COLO668 (cell line): ENCODE measurements around the gene WRNIP1.

ENCODE experiments used
- DNase-seq: peaks from one replicate; lab custom pipeline; 2025; ENCODE audit not compliant: unreplicated experiment; lab: John Stamatoyannopoulos, UW

The WRNIP1 gene

DNA sequence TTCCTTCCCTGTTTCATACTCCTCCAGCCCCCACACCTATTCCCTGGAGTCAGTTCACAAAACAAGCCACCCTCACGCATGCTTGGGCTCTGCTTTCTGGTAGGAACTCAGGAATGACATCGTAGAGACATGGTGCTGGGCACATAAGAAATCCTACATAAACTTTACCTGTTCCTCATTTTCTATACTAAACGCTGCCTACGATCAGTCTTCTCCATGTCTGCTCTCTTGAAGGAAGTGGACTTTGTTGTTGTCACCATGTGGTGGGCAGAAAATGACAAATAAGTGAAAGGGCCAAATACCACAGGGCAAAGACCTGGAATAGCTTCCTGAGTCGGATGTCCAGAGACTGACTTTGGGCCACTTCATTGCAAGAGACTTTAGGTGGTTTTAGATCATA is 24.6 kb upstream of the WRNIP1 start:
- no peak for DNase-seq

DNA sequence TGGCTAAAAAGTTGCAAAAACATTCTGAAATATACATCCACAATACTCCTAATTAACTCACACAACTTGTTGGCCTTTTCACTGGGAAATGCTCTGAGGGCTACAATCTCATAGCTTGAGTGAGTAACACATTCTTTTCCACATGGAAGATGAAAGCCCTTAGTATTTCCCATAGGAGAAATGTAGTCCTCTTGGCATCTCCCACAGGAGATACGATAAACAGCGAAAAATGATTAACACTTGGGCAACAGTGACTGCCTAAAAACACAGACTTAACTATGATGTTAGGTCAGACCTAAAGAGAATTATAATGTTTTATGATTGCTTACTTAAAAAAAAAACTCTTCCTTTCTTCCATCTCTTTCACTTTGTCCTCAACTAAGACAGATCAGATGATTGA is 23.4 kb upstream of the WRNIP1 start:
- DNase-seq = no peak

DNA sequence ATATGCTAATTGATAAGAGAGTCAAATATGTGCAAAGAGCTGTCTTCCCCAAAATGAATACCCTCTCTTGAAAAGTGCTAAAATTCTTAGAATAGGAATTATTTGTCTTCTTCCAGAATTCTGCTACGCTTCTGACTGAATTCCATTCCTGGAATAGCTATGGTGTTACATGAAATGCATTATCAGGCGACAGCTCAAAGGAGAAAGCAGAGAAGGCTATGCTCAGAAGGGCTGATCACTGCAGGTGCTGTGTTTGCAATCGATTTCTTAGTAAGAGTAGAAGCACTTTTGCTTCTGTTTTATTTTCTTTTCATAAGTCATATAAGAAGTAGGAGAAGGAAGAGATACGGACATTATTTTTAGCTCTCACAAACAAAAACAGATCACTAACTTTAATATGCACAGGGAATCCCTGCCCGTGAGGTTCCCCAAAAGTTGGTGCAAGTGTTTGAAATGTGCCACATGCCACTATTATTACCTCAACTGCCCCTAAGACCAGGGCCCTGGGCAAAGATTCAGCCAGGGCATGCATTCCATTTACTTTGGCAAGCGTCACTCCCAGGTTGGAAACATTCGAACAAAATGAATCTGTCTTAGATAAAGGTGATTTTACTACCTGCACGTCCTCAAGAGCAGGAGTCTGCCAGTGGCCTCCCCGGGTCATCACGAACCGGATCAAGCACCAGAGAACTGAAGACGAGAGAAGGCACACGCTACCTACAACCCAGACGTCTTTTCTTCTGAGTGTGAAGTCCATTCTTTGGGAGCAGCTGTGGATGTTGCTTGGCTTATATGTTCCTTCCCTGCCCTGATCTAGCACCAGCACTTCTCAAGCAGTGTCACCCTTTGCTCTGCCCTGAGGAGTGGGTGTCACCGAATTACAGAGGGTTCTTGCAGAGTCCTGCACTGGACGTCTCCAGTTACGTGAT is 21.6 kb upstream of the WRNIP1 start:
- DNase-seq = no peak

DNA sequence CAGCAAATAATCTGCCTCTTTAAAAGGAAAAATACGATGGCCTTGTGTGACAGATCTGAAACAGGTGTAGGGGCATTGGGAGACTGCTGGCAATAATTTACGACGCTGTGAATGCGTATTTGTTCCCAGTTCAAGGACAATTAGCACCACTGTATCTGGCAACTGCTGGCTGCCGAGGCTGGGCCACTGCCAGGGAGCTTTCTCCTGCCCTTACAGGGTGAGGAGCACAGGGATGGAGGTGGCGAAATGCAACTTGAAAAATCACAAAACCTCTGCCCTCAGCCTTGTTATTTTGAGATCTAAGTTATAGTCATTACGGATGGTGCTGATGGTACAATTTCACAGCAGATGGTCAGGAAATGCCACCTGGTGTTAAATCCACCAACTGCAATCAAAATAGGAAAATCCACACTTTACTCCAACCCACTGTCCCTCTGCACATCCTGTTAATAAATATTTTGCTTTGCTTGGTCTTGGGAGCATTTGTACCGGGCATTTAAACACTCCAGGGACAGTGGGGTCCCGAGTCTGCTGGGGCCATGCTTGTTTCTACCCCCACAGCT is 20.9 kb upstream of the WRNIP1 start:
- peak; percentile 23 for DNase-seq

DNA sequence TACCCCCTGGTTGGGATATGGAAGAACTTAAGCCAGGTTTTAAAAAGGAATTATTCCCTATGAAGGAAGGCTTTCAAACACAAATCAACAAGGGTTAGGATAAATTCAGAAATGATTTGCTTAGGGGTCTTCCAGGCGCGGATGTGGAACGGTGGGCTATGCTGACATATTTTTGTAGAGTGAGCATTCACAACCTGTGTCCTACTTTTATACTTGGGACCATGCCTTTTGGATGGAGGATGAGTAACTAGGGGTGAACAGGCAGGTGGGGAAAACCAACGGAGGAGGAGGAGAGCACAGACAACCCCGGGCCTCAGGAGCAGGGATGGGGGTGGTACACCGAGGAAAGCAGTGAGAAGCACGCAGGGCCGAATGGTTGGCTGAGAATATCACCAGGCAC is 20.4 kb upstream of the WRNIP1 start:
- DNase-seq = no peak

DNA sequence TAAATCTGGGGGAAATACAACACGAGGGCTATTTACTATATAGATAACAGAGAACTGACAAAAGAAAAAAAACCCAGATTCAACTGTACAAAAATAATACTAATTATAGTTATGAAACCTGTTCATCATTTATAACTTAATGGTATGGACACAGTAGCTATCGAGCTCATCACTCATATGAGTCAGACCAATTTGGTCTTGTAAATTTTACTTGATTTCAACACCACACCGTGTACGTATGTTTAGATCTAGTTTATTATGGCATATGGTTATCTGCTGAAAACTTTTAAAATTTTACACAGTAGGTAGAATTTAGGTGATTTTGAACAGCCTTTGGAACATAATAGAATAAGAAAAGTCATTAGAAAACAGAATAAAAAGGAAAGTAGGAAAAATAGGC is 19.9 kb upstream of the WRNIP1 start:
- DNase-seq = no peak

DNA sequence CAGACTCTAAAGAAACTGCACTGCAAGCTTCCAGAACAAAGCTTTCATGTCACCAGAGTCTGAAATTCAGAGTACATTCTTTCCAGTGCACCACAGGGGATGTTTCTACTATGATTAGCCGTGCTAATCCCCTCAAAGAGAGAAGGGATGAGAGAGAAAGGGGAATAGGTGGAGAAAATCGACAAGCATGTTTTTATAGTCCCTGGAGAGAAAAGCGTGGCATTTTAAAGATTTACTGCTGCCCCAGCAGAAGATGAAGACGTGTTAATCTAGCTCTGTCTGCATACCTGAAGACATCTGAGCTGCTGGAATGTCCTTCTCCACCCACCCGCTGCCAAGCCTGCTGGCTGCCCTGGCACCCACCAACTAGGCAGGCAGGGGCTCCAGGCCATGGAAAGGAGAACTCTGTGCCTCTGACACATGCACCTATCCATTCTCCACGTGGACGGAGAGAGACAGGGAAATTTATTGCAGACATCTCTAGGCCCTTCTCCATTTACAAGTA is 18.6 kb upstream of the WRNIP1 start:
- DNase-seq = no peak

DNA sequence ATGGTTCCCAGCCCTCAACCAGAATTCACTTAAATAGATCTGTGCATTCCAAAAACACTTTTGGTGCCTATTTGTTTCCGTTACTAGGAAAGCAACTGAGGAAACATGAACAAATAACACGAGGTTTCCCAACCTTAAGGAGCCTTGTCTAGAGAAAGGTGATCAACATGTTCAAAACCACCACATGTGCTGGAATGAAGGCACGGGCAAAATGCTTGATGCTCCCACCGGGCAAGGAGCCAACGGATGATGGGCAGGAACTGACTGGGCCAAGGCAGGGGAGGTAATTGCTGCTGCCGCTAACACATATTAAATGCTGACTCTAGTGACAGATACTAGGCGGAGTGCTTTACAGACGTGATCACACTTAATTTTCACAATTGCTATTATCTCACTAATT is 17.0 kb upstream of the WRNIP1 start:
- DNase-seq = no peak

DNA sequence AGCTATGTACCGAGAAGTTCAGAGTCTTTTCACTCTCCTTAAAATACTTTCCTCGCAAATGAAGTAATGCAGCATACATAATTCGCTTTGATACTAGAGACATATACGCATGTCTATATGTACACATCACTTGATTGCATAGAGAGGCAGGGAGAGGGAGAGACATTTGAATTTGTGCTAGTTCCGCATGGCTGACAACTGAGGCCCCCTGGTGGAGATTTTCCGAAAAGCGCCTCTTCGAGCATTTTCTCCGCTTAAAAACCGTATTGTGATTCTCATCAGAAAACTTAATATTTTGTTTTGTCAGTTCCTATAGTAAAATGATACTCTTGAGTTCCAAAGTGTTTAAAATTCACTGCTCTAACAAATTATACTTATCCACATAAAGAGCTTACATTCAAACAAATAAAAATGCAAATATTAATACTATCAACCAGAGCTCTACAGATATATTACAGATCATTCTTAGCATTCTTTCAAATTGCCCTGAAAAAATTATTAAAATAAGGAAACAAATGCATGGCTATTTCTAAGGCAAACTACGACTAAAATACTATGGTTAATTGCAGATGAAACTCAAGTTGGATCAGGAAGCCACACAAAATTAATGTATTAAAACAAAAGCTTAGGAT is 15.1 kb upstream of the WRNIP1 start:
- DNase-seq = peak; percentile 20

DNA sequence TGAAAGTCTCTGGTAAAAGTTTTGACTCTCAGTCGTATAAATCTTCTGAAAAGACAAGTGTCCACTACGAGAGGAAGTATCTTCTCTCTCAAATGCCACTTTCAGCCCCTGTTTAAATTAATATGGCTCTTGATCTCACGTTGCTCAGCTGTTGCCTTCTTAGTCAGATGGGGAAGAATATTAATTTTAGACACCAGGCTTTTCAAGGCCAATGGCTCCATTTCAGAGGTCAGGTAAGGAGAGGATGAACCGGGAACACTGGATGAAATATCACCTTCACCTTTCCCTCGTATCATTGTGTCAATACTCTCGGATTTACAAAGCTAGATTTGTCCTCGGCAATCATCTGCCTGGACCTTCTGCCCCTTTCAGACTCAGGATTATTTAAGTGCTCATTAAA is 14.4 kb upstream of the WRNIP1 start, which contains the start of gene MYLK4:
MYLK4 (minus strand) TSS at position 91 of the 400 bp plus-strand sequence. CDS start 1,628 bp downstream, outside the sequence.
- DNase-seq = no peak

DNA sequence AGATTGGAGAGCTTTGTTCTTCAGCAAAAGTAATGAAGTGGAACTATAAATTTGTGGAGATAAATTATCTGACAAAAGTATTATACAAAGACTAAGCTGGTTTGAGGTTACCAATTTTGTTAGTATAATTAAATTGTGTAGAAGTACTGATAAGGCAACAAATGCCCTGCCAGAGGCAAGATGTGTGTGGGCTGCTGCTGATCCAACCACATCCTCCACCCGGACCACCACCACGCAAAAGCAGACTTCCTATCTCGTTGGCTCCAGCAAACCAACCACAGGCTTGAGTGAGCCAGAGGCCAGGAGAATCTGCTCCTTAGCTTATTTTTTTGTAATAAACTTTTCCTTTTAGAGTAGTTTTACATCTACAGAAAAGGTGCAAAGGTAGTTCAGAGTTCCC is 13.3 kb upstream of the WRNIP1 start:
- DNase-seq = no peak

DNA sequence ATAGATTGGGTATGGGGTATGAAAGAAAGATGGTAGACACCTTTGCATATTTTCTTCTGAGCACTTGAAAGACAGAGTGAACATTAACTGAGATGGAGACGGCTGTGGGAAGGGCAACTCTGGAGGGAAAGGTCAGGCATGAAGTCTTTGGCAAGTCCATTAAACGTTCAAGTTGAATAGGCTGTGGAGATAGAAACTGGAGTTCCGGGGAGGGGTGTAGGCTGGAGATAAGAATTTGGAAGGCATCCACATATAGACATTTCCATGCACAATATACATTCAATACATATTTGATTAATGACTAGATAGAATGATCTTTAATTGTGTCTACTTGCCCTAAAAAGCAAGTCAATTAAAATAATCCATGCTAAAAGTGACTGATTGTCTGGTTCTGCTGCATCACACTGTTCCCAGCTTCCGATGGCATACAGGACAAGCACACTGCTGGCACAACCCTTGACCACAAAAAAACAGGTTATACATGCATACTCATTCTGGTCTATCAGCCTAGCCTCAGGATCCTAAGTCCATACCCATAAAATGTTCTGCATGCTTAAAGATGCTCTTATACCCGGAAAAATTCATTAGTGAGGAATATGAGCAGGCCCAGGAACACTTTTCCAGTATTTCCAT is 12.6 kb upstream of the WRNIP1 start:
- no peak for DNase-seq

DNA sequence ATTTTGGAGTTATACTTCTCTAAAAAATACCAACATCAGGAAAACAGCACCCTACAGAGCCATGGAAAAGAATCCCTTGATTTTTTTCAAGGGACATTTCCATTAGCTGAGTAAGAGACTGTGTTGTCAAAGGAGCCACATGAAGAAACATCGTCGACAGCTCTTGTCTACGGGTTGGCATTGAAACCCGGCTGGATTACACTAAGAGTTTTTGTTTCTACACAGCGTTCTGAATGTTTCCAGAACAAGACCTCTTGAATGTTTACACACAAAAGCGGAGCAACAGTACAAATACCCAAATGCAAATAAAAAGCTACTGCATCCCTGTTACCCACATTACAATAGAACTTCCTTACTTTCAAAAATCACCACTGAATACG is 12.1 kb upstream of the WRNIP1 start:
- DNase-seq = no peak

DNA sequence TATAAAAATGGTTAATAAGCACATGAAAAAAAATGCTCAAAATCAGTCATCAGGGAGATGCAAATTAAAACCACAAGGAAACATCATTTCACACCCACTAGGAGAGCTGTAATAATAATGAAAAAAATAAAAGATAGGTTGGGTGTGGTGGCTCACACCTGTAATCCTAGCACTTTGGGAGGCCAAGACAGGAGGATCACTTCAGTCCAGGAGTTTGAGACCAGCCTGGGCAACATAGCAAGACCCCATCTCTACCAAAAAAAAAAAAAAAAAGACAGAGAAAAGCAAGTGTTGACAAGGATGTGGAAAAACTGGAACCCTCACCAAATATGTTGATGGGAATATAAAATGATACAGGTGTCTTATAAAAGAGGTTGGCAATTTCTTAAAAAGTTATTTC is 11.4 kb upstream of the WRNIP1 start:
- no peak for DNase-seq

DNA sequence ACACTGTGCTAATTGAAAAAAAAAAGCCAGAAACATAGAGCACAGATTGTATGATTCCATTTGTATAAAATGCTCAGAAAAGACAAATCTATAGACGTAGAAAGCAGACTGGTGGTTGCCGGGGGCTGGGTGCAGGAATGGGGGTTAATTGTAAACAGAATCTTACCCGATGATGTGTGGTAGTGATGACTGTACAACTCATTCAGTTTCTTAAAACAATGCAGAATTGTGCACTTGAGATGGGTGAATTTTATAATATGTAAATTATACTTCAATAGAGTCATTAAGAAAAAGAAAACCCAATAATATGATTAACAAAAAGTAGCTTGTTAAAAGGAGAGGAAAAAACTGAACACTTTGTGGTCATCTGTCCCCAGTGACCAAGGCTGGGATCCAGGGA is 10.8 kb upstream of the WRNIP1 start:
- DNase-seq = no peak

DNA sequence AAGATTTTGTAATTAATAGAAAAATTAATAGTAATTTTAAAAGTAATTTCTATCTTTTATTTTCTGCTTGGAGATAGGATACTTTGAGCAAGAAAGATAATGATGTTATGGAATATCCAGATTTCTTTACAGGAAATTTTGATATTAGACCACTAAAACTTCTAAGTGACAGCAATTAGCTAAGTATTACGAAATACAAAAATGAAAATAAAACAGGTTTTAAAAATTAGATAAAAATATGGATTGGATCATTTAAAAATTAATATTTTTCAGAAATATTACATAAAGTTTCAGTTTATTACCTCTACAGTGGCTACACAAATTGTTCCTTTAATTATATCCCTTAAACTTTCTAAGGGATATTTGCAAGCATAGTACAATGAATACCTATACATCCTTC is 10.3 kb upstream of the WRNIP1 start:
- DNase-seq = no peak

DNA sequence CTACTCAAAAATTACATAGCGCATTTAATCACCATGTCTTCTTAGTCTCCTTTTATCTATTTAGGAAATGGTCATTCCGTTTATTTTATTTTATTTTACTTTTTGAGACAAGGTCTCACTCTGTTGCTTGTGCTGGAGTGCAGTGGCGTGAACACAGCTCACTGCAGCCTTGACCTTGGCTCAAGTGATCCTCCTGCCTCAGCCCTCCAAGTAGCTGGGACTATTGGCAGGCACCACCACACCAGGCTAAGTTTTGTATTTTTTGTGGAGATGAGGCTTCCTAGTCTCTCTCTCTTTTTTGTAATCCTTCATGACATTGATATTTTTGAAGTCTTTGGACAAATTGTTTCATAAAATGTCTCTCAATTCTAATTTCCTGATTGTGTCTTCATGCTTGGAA is 9.7 kb upstream of the WRNIP1 start:
- no peak for DNase-seq

DNA sequence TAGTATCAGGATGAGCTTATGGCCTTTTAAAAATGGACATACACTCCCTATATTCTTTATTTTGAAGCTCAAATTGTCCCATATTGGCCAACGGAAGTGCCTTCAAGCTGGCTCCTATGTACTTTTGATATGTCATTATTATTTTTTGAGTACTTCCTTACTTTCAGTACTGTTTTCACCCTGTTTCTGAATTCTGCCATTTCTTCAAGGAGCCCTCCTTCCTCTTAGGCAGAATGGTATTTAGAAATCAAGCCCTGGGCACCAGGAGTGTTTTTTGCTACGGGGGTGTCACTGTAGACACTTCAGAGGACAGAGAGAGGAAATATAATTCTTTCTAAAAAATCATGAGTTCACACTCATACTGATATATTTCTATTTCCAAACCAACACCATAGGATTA is 9.0 kb upstream of the WRNIP1 start:
- DNase-seq = no peak

DNA sequence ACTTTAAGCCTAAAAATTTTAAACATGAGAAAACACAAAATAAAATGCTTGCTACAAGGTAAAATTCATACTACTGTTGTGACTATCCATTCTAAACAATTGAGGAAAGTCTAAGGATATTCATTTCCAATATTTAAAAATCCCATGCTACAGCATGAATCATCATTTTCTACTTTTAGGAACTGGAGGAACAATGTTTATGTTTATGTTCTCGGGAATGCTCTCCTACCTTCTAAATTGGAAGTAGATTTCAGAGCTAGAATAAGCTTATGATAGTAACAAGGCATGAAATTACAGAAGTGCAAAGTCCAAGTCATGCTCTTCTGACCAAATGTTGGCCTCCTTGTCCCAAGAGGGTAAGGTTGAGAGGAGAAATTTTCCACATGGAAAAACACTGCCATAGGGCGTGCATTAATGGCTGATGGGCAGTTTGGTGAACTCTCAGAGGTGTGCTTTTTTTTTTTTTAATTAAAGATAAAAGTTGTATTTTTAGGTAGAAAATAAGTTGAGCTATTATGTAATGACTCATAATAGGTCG is 8.4 kb upstream of the WRNIP1 start:
- no peak for DNase-seq

DNA sequence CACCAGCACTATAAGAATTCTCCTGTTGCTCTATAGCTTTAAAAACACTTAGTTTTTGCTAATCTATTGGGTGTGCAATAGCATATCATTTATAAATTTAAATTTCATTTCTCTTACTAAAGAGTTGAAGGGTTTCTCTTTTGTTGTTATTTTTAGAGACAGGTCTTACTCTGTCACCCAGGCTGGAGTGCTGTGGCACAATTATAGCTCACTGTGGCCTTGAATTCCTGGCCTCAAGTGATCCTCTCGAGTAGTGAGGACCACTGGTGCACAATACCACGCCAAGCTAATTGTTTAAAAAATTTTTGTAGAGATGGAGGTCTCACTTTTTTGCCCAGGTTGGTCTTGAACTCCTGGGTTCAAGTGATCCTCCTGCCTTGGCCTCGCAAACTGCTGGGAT is 6.2 kb upstream of the WRNIP1 start:
- no peak for DNase-seq
